ENCODE measurements around the gene IL31.
"Not testable (repeated sequence)": the region's sequence is repeated elsewhere in the genome, so short reads cannot be mapped to it uniquely, and the experiment has no call there.

Gene IL31

GRCh38 chr12:122182887-122183587 is 9.0 kb upstream of the IL31 start, which contains the start of gene LRRC43:
Gene LRRC43 (plus strand): TSS chr12:122183123. CDS start chr12:122183145, 22 bp downstream.
- Histone ChIP-seq H3K9ac (no peak within 1 kb of the TSS), H3K4me3 (ENCODE audit: low read depth, low read length) (peak within 1 kb of the TSS; percentile 42), H3K9me3 (ENCODE audit: control insufficient read depth, low read length) (no peaks in the 10 kb centered on the region), H2AFZ (peak within 1 kb of the TSS; percentile 96), H3K27ac (no peak within 1 kb of the TSS), H3K4me1 (no peaks in the 10 kb centered on the region), H3K4me2 (ENCODE audit: low read length) (peak within 1 kb of the TSS; percentile 70), H3K79me2 (no peaks in the 10 kb centered on the region), H3K36me3 (ENCODE audit: control insufficient read depth, insufficient read depth, low read length) (no peaks in the 10 kb centered on the region), H3K27me3 (ENCODE audit: control insufficient read depth, insufficient read depth, low read length) (no peaks in the 10 kb centered on the region)
- TF ChIP-seq, protein P1, sequence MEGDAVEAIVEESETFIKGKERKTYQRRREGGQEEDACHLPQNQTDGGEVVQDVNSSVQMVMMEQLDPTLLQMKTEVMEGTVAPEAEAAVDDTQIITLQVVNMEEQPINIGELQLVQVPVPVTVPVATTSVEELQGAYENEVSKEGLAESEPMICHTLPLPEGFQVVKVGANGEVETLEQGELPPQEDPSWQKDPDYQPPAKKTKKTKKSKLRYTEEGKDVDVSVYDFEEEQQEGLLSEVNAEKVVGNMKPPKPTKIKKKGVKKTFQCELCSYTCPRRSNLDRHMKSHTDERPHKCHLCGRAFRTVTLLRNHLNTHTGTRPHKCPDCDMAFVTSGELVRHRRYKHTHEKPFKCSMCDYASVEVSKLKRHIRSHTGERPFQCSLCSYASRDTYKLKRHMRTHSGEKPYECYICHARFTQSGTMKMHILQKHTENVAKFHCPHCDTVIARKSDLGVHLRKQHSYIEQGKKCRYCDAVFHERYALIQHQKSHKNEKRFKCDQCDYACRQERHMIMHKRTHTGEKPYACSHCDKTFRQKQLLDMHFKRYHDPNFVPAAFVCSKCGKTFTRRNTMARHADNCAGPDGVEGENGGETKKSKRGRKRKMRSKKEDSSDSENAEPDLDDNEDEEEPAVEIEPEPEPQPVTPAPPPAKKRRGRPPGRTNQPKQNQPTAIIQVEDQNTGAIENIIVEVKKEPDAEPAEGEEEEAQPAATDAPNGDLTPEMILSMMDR (IDR thresholded peaks at IDR 0.05), result no peak

GRCh38 chr12:122176473-122176872 is 2.5 kb upstream of the IL31 start:
- not testable (repeated sequence) for H3K4me1 ChIP-seq; H2AFZ ChIP-seq; H3K4me3 ChIP-seq (ENCODE audit: low read depth, low read length); H3K79me2 ChIP-seq; H3K27me3 ChIP-seq (ENCODE audit: control insufficient read depth, insufficient read depth, low read length); H3K9ac ChIP-seq; H3K9me3 ChIP-seq (ENCODE audit: control insufficient read depth, low read length); H3K27ac ChIP-seq; H3K4me2 ChIP-seq (ENCODE audit: low read length); H3K36me3 ChIP-seq (ENCODE audit: control insufficient read depth, insufficient read depth, low read length)

GRCh38 chr12:122172262-122172939 is 1.6 kb downstream of the IL31 start:
- no peaks in the 10 kb centered on the region for H3K27me3 ChIP-seq (ENCODE audit: control insufficient read depth, insufficient read depth, low read length)
- H3K27ac ChIP-seq, result no peak overlapping the region
- no peak overlapping the region for H3K9ac ChIP-seq
- H3K36me3 ChIP-seq (ENCODE audit: control insufficient read depth, insufficient read depth, low read length), result no peaks in the 10 kb centered on the region
- H3K9me3 ChIP-seq (ENCODE audit: control insufficient read depth, low read length), result no peaks in the 10 kb centered on the region
- H3K4me3 ChIP-seq (ENCODE audit: low read depth, low read length), result no peak overlapping the region
- no peak overlapping the region for H2AFZ ChIP-seq
- no peak overlapping the region for H3K4me2 ChIP-seq (ENCODE audit: low read length)
- no peaks in the 10 kb centered on the region for H3K4me1 ChIP-seq
- TF ChIP-seq, protein P1 (IDR thresholded peaks at IDR 0.05), result no peak
- H3K79me2 ChIP-seq, result no peaks in the 10 kb centered on the region

GRCh38 chr12:122171399-122171798 is 2.6 kb downstream of the IL31 start:
- Histone ChIP-seq H3K9ac (no peak overlapping the region), H3K36me3 (ENCODE audit: control insufficient read depth, insufficient read depth, low read length) (no peaks in the 10 kb centered on the region)

DNA sequence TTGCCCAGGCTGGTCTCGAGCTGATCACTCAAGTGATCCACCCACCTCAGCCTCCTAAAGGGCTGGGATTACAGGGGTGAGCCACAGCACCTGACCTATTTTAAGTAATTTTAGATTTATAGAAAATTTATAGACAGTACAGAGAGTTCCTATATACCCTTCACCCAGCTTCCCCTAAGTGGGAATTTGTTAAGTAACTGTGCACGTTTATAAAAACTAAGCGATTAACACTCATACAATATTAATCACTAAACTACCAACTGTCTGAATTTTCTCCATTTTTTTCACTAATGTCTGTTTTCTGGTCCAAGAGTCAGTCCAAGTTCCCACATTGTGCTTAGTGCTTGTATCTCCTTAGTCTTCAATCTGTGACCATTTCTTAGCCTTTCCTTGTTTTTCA is 5.5 kb downstream of the IL31 start:
- Histone ChIP-seq H3K9ac (no peak overlapping the region), H3K27me3 (ENCODE audit: control insufficient read depth, insufficient read depth, low read length) (no peaks in the 10 kb centered on the region), H3K4me3 (ENCODE audit: low read depth, low read length) (no peak overlapping the region), H3K36me3 (ENCODE audit: control insufficient read depth, insufficient read depth, low read length) (no peaks in the 10 kb centered on the region), H3K9me3 (ENCODE audit: control insufficient read depth, low read length) (no peaks in the 10 kb centered on the region), H3K4me2 (ENCODE audit: low read length) (no peak overlapping the region), H3K4me1 (no peaks in the 10 kb centered on the region), H2AFZ (no peak overlapping the region), H3K79me2 (no peaks in the 10 kb centered on the region), H3K27ac (no peak overlapping the region)
- TF ChIP-seq, protein P1 (IDR thresholded peaks at IDR 0.05), result no peak

More at GRCh38 chr12:122171399-122171798, 2.6 kb downstream of the IL31 start:
- H3K4me1 ChIP-seq, result no peaks in the 10 kb centered on the region
- H3K4me3 ChIP-seq (ENCODE audit: low read depth, low read length), result no peak overlapping the region
- no peaks in the 10 kb centered on the region for H3K27me3 ChIP-seq (ENCODE audit: control insufficient read depth, insufficient read depth, low read length)
- no peak overlapping the region for H2AFZ ChIP-seq
- H3K9me3 ChIP-seq (ENCODE audit: control insufficient read depth, low read length), result no peaks in the 10 kb centered on the region
- TF ChIP-seq, protein P1 (IDR thresholded peaks at IDR 0.05), result no peak
- H3K27ac ChIP-seq, result no peak overlapping the region
- H3K4me2 ChIP-seq (ENCODE audit: low read length), result no peak overlapping the region
- no peaks in the 10 kb centered on the region for H3K79me2 ChIP-seq
